Measurements from ENCODE around the gene TM4SF5.

- TF ChIP-seq JUND (IDR thresholded peaks at IDR 0.05) (no peak), TCF12 (IDR thresholded peaks at IDR 0.05) (no peak), CTCF (IDR thresholded peaks at IDR 0.05) (peak; percentile 35; the same call in 1 of the 2 replicates), TEAD4 (IDR thresholded peaks at IDR 0.05; ENCODE audit: borderline replicate concordance, insufficient read depth) (no peak), GABPA (IDR thresholded peaks at IDR 0.05; ENCODE audit: low read depth) (no peak), YY1 (IDR thresholded peaks at IDR 0.05; ENCODE audit: low read depth) (no peak), RCOR1 (IDR thresholded peaks at IDR 0.05; ENCODE audit: low read length) (no peak), EZH2phosphoT487 (IDR thresholded peaks at IDR 0.05; ENCODE audit: borderline replicate concordance, low read depth) (no peak), SIN3A (IDR thresholded peaks at IDR 0.05; ENCODE audit: borderline replicate concordance, low read depth, low read length) (no peak), PBX3 (IDR thresholded peaks at IDR 0.05) (no peak), TAF1 (IDR thresholded peaks at IDR 0.05; ENCODE audit: borderline replicate concordance, low read depth, low read length) (no peak), EP300 (IDR thresholded peaks at IDR 0.05; ENCODE audit: borderline replicate concordance in 1 of 2, low read depth in 1 of 2, low read length in 1 of 2) (no peak), USF2 (IDR thresholded peaks at IDR 0.05; ENCODE audit: borderline replicate concordance, low read depth, low read length) (no peak), ZBTB33 (IDR thresholded peaks at IDR 0.05; ENCODE audit: borderline replicate concordance, low read depth) (no peak)
These were observed 43.5 kb downstream of the TM4SF5 start for GRCh38 chr17:4815043-4815675.

All from SK-N-SH (cell line).